Endothelial cell of hepatic sinusoid (primary cell): ENCODE results near the gene MYLIP.

Experiments
- in situ Hi-C: cut with HindIII; loops from 2 replicates; pipeline ENCODE4 v1.10.0; 2017; ENCODE audit warnings: low sequenced_read_pairs

The MYLIP gene

GRCh38 chr6:16196260-16196983 lies 67.5 kb downstream of the MYLIP start:
- in situ Hi-C loops = loop anchor here (25.0 kb wide), 1 partner anchor 509 kb away; no protein-coding TSS in a partner anchor

GRCh38 chr6:16196984-16197546 lies 68.2 kb downstream of the MYLIP start:
- in situ Hi-C loops = loop anchor here (25.0 kb wide), 1 partner anchor 510 kb away; no protein-coding TSS in a partner anchor
